ENCODE results near the gene EIF4G1.

The EIF4G1 gene

GRCh38 chr3:184380185-184380626, 65.8 kb downstream of the EIF4G1 start:
- DNase-seq (ENCODE audit: low read depth), result no peak
- TF ChIP-seq MYC (IDR thresholded peaks at IDR 0.05; ENCODE audit: low read depth, low read length) (no peak), POLR2A (IDR thresholded peaks at IDR 0.05; ENCODE audit: extremely low read depth, insufficient read length) (no peak), MAX (IDR thresholded peaks at IDR 0.05; ENCODE audit: low read depth, low read length) (no peak), CTCF (IDR thresholded peaks at IDR 0.05; ENCODE audit: low read depth, low read length) (no peak)
- no peak overlapping the region for H3K4me3 ChIP-seq (ENCODE audit: low read depth, low read length)

GRCh38 chr3:184380627-184381260, 66.3 kb downstream of the EIF4G1 start:
- TF ChIP-seq POLR2A (IDR thresholded peaks at IDR 0.05; ENCODE audit: extremely low read depth, insufficient read length) (no peak), MAX (IDR thresholded peaks at IDR 0.05; ENCODE audit: low read depth, low read length) (no peak), MYC (IDR thresholded peaks at IDR 0.05; ENCODE audit: low read depth, low read length) (no peak), CTCF (IDR thresholded peaks at IDR 0.05; ENCODE audit: low read depth, low read length) (no peak)
- no peak overlapping the region for H3K4me3 ChIP-seq (ENCODE audit: low read depth, low read length)
- DNase-seq (ENCODE audit: low read depth), result no peak

- peak; percentile 45 for DNase-seq (ENCODE audit: low read depth)
- H3K4me3 ChIP-seq (ENCODE audit: low read depth, low read length), result no peak overlapping the region
- TF ChIP-seq MYC (IDR thresholded peaks at IDR 0.05; ENCODE audit: low read depth, low read length) (no peak), POLR2A (IDR thresholded peaks at IDR 0.05; ENCODE audit: extremely low read depth, insufficient read length) (no peak), MAX (IDR thresholded peaks at IDR 0.05; ENCODE audit: low read depth, low read length) (no peak), CTCF (IDR thresholded peaks at IDR 0.05; ENCODE audit: low read depth, low read length) (no peak)
These were observed 67.1 kb downstream of the EIF4G1 start for GRCh38 chr3:184381261-184382224.

- no peak for DNase-seq (ENCODE audit: low read depth)
- no peak overlapping the region for H3K4me3 ChIP-seq (ENCODE audit: low read depth, low read length)
- TF ChIP-seq CTCF (IDR thresholded peaks at IDR 0.05; ENCODE audit: low read depth, low read length) (no peak), MYC (IDR thresholded peaks at IDR 0.05; ENCODE audit: low read depth, low read length) (no peak), MAX (IDR thresholded peaks at IDR 0.05; ENCODE audit: low read depth, low read length) (no peak), POLR2A (IDR thresholded peaks at IDR 0.05; ENCODE audit: extremely low read depth, insufficient read length) (no peak)
These were observed 68.1 kb downstream of the EIF4G1 start for GRCh38 chr3:184382326-184383032.

- no peak for DNase-seq (ENCODE audit: low read depth)
- H3K4me3 ChIP-seq (ENCODE audit: low read depth, low read length), result no peak overlapping the region
- TF ChIP-seq CTCF (IDR thresholded peaks at IDR 0.05; ENCODE audit: low read depth, low read length) (no peak), POLR2A (IDR thresholded peaks at IDR 0.05; ENCODE audit: extremely low read depth, insufficient read length) (no peak), MAX (IDR thresholded peaks at IDR 0.05; ENCODE audit: low read depth, low read length) (no peak), MYC (IDR thresholded peaks at IDR 0.05; ENCODE audit: low read depth, low read length) (no peak)
These were observed 68.8 kb downstream of the EIF4G1 start for GRCh38 chr3:184383033-184383740.
